ENCODE data around the gene AAMP. TPM values are rescaled to one million over a fixed set of nuclear protein-coding genes. Genes with fewer than 3 reads are reported as not detected.
"Not testable (repeated sequence)": the region's sequence is repeated elsewhere in the genome, so short reads cannot be mapped to it uniquely, and the experiment has no call there.

Gene AAMP
- 51.9 TPM for polyA plus RNA-seq (2013)

DNA sequence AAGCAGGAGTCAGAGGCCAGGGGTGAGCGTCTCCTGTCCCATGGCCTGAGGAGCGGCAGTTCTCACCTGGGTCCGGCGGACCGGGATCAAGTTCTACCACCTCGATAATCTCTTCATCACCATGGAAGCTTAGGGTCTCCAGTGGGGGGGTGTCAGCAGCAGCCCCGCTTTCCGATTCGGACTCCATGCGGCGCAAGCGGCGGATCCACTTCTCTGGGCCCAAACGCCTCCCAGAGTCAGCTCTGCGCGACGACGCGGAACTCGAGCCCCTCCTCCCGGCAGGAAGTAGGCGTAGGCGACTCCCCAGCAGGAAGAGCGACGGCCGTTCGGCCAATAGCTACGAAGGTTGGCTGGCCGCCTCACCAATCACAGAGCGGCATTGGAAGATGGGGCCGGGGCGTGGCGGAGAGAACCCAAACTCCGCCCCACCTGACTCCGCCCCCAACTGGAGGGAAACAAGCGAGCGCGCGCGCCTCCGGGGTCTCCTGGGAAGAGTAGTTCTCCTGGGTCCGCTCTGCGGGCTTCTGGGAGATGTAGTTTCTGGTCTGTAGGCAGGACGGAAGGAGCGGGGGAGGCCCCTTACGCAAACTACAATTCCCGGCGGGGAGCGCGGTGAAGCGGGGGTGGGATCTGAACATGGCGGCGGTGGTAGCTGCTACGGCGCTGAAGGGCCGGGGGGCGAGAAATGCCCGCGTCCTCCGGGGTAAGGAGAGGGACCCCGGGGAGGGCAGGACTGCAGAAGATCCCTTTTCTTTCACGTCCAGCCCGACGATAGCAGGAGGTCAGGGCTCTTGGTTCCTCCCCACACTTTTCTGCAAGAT, at the start of gene AAMP, which contains the start of gene PNKD:
Gene AAMP, minus strand, starts transcription at position 238 of the 821 bp plus-strand sequence. Its CDS starts 51 bp downstream, at position 187.
Gene PNKD, plus strand, starts transcription at position 620 of the 821 bp plus-strand sequence. Its CDS starts 17 bp downstream, at position 637.
- Histone ChIP-seq H3K36me3 (ENCODE audit: control insufficient read depth in 4 of 4, insufficient read depth in 4 of 4, low read length in 3 of 4) (peaks cover 9 to 46% (median 45%) of the 10 kb centered on the region in 4 experiments), H3K27ac (ENCODE audit: insufficient read depth in 1 of 2, low read depth in 1 of 2, low read length in 2 of 2, poor library complexity in 1 of 2, severe bottlenecking in 2 of 2) (peak within 1 kb of the TSS; percentile 83 to 88), H3K27me3 (replicated peaks in 2 of 5; ENCODE audit: control insufficient read depth in 4 of 5, insufficient read depth in 5 of 5, low read length in 4 of 5) (no peaks in the 10 kb centered on the region), H3K4me3 (ENCODE audit: control insufficient read depth in 1 of 7, extremely low read depth in 1 of 7, insufficient read depth in 4 of 7, low read depth in 2 of 7, low read length in 6 of 7) (peak within 1 kb of the TSS; percentile 71 to 98 (median 95)), H3K9me3 (ENCODE audit: control extremely low read depth in 1 of 5, control insufficient read depth in 4 of 5, insufficient read depth in 2 of 5, low read depth in 1 of 5, low read length in 4 of 5) (no peaks in the 10 kb centered on the region), H3K4me1 (ENCODE audit: control extremely low read depth in 1 of 4, control insufficient read depth in 4 of 4, insufficient read depth in 4 of 4, low read length in 3 of 4) (peaks cover 5 to 36% (median 26%) of the 10 kb centered on the region in 4 experiments)
- ChIA-PET CTCF (interaction anchor here (0.5 to 11.2 kb wide), 17 partner anchors 10 to 206 kb away, joined by 3 to 383 read pairs (median 5); partner anchors contain the start of genes ARPC2, CATIP and TMBIM1), POLR2A (interaction anchor here (0.9 to 4.7 kb wide), 4 partner anchors 14 to 126 kb away, joined by 3 to 20 read pairs (median 4); no protein-coding TSS in a partner anchor)
- peak; percentile 99 to 100 (median 99) for DNase-seq
- WGBS (ENCODE audit: insufficient coverage) = under 1% methylated on average over 49 of the region's 64 CpGs

DNA sequence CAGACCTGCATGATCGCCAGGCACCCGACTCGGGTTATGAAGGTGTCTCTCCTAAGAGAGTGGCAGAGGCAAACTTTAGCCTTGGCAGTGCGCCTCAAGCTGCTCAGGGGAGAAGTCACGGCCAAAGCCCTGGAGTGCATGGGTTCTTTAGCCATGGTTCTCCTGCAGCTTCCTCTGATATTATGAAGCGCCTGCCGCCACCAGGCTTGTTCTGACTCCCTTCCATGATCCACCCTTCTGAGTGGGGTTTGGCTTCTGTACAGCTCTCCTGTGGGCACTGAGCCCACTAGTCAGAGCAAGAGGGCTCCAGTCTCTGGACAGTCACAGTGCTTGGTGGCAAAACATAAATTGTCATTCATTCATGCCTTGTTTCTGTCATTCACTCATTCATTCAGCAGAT, 48.3 kb upstream of the AAMP start:
- Histone ChIP-seq H3K4me1 (ENCODE audit: control extremely low read depth in 1 of 4, control insufficient read depth in 4 of 4, insufficient read depth in 4 of 4, low read length in 3 of 4) (peaks cover 18 to 81% (median 62%) of the 10 kb centered on the region in 4 experiments), H3K4me3 (ENCODE audit: control insufficient read depth in 1 of 7, extremely low read depth in 1 of 7, insufficient read depth in 4 of 7, low read depth in 2 of 7, low read length in 6 of 7) (no peak overlapping the region), H3K27ac (ENCODE audit: insufficient read depth in 1 of 2, low read depth in 1 of 2, low read length in 2 of 2, poor library complexity in 1 of 2, severe bottlenecking in 2 of 2) (peak overlapping the region in 1 of 2 experiments; percentile 91), H3K36me3 (ENCODE audit: control insufficient read depth in 4 of 4, insufficient read depth in 4 of 4, low read length in 3 of 4) (peaks cover 0 to 11% (median 0%) of the 10 kb centered on the region in 4 experiments), H3K27me3 (replicated peaks in 2 of 5; ENCODE audit: control insufficient read depth in 4 of 5, insufficient read depth in 5 of 5, low read length in 4 of 5) (no peaks in the 10 kb centered on the region), H3K9me3 (ENCODE audit: control extremely low read depth in 1 of 5, control insufficient read depth in 4 of 5, insufficient read depth in 2 of 5, low read depth in 1 of 5, low read length in 4 of 5) (no peaks in the 10 kb centered on the region)
- POLR2A ChIA-PET = interaction anchor here (3.0 kb wide), 1 partner anchor 15 kb away, joined by 14 read pairs; no protein-coding TSS in a partner anchor
- 94% methylated on average over 7 of the region's 7 CpGs for WGBS (ENCODE audit: insufficient coverage)
- CTCF ChIA-PET = interaction anchor here (1.0 to 22.1 kb wide), 9 partner anchors 11 to 43 kb away, joined by 3 to 340 read pairs (median 6); partner anchors contain the start of gene CATIP
- peak in 1 of 3 donors; percentile 41 for DNase-seq

GRCh38 chr2:218317835-218318234, 47.9 kb upstream of the AAMP start:
- POLR2A ChIA-PET = interaction anchor here (1.4 to 3.0 kb wide), 2 partner anchors 9 to 16 kb away, joined by 3 to 14 read pairs; no protein-coding TSS in a partner anchor
- no peak for DNase-seq
- CTCF ChIA-PET = interaction anchor here (1.0 to 22.1 kb wide), 10 partner anchors 11 to 47 kb away, joined by 3 to 340 read pairs (median 5); partner anchors contain the start of genes CATIP and PNKD
- Histone ChIP-seq H3K4me3 (ENCODE audit: control insufficient read depth in 1 of 7, extremely low read depth in 1 of 7, insufficient read depth in 4 of 7, low read depth in 2 of 7, low read length in 6 of 7) (peak overlapping the region in 1 of 7 experiments; percentile 14), H3K4me1 (ENCODE audit: control extremely low read depth in 1 of 4, control insufficient read depth in 4 of 4, insufficient read depth in 4 of 4, low read length in 3 of 4) (peaks cover 18 to 77% (median 61%) of the 10 kb centered on the region in 4 experiments), H3K27ac (ENCODE audit: insufficient read depth in 1 of 2, low read depth in 1 of 2, low read length in 2 of 2, poor library complexity in 1 of 2, severe bottlenecking in 2 of 2) (peak overlapping the region in 1 of 2 experiments; percentile 91), H3K9me3 (ENCODE audit: control extremely low read depth in 1 of 5, control insufficient read depth in 4 of 5, insufficient read depth in 2 of 5, low read depth in 1 of 5, low read length in 4 of 5) (no peaks in the 10 kb centered on the region), H3K27me3 (replicated peaks in 2 of 5; ENCODE audit: control insufficient read depth in 4 of 5, insufficient read depth in 5 of 5, low read length in 4 of 5) (no peaks in the 10 kb centered on the region), H3K36me3 (ENCODE audit: control insufficient read depth in 4 of 4, insufficient read depth in 4 of 4, low read length in 3 of 4) (peaks cover 0 to 11% (median 0%) of the 10 kb centered on the region in 4 experiments)
- 83% methylated on average over 4 of the region's 4 CpGs for WGBS (ENCODE audit: insufficient coverage)

DNA sequence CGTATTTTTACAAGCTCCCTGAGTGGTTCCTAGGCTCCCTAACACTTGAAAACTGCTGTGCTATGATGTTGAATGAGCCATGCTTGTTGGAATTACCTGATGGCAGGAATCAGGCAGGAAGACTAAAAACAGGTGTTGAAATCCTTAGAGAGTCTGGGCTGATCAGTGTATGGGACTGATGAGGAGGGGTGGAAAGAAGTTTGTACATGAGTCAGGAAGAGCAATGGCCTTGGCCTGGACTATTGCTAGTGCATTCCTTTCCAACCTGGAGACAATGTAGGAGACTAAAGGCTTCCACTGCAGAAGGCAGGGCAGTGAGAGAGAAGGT, 47.3 kb upstream of the AAMP start:
- no peaks in the 10 kb centered on the region for H3K27me3 ChIP-seq (replicated peaks in 2 of 5; ENCODE audit: control insufficient read depth in 4 of 5, insufficient read depth in 5 of 5, low read length in 4 of 5)
- no peak for DNase-seq
- peaks cover 0 to 11% (median 0%) of the 10 kb centered on the region in 4 experiments for H3K36me3 ChIP-seq (ENCODE audit: control insufficient read depth in 4 of 4, insufficient read depth in 4 of 4, low read length in 3 of 4)
- H3K27ac ChIP-seq (ENCODE audit: insufficient read depth in 1 of 2, low read depth in 1 of 2, low read length in 2 of 2, poor library complexity in 1 of 2, severe bottlenecking in 2 of 2) = peak overlapping the region; percentile 81 to 91
- ChIA-PET POLR2A (interaction anchor here (1.4 to 3.0 kb wide), 3 partner anchors 9 to 16 kb away, joined by 3 to 14 read pairs (median 4); no protein-coding TSS in a partner anchor), CTCF (interaction anchor here (0.8 to 22.1 kb wide), 11 partner anchors 10 to 47 kb away, joined by 3 to 340 read pairs (median 5); partner anchors contain the start of genes CATIP and PNKD)
- peak overlapping the region in 3 of 7 experiments; percentile 14 to 54 (median 26) for H3K4me3 ChIP-seq (ENCODE audit: control insufficient read depth in 1 of 7, extremely low read depth in 1 of 7, insufficient read depth in 4 of 7, low read depth in 2 of 7, low read length in 6 of 7)
- WGBS (ENCODE audit: insufficient coverage) = 100% methylated on average over 1 of the region's 1 CpG
- no peaks in the 10 kb centered on the region for H3K9me3 ChIP-seq (ENCODE audit: control extremely low read depth in 1 of 5, control insufficient read depth in 4 of 5, insufficient read depth in 2 of 5, low read depth in 1 of 5, low read length in 4 of 5)
- H3K4me1 ChIP-seq (ENCODE audit: control extremely low read depth in 1 of 4, control insufficient read depth in 4 of 4, insufficient read depth in 4 of 4, low read length in 3 of 4) = peaks cover 18 to 71% (median 55%) of the 10 kb centered on the region in 4 experiments

DNA sequence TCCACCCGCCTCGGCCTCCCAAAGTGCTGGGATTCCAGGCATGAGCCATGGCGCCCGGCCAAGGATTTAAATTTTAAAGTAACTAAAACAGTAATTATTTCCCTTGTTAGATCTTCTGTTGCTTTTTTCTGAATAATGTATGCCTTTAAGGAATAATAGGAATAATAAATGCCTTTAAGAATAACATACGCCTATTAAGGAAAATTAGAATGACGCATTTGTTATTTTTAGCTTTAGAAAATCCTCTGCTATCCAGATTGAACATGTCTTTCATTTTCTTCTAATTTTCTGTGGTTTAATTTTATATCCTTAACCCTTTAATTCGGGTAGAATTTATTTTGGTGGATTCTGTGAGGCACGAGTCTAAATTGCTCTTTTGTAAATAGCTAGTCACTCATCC, 45.5 kb upstream of the AAMP start:
- ChIA-PET CTCF (interaction anchor here (1.4 to 22.1 kb wide), 4 partner anchors 11 to 41 kb away, joined by 5 to 340 read pairs (median 14); partner anchors contain the start of gene CATIP), POLR2A (interaction anchor here (0.8 to 3.0 kb wide), 2 partner anchors 14 to 18 kb away, joined by 4 to 14 read pairs; no protein-coding TSS in a partner anchor)
- H3K27ac ChIP-seq (ENCODE audit: insufficient read depth in 1 of 2, low read depth in 1 of 2, low read length in 2 of 2, poor library complexity in 1 of 2, severe bottlenecking in 2 of 2) = peak overlapping the region; percentile 81 to 91
- peaks cover 15 to 54% (median 42%) of the 10 kb centered on the region in 4 experiments for H3K4me1 ChIP-seq (ENCODE audit: control extremely low read depth in 1 of 4, control insufficient read depth in 4 of 4, insufficient read depth in 4 of 4, low read length in 3 of 4)
- H3K27me3 ChIP-seq (replicated peaks in 2 of 5; ENCODE audit: control insufficient read depth in 4 of 5, insufficient read depth in 5 of 5, low read length in 4 of 5) = no peaks in the 10 kb centered on the region
- H3K4me3 ChIP-seq (ENCODE audit: control insufficient read depth in 1 of 7, extremely low read depth in 1 of 7, insufficient read depth in 4 of 7, low read depth in 2 of 7, low read length in 6 of 7) = no peak overlapping the region
- DNase-seq = no peak
- no peaks in the 10 kb centered on the region for H3K9me3 ChIP-seq (ENCODE audit: control extremely low read depth in 1 of 5, control insufficient read depth in 4 of 5, insufficient read depth in 2 of 5, low read depth in 1 of 5, low read length in 4 of 5)
- H3K36me3 ChIP-seq (ENCODE audit: control insufficient read depth in 4 of 4, insufficient read depth in 4 of 4, low read length in 3 of 4) = peaks cover 0 to 11% (median 0%) of the 10 kb centered on the region in 4 experiments
- 80% methylated on average over 1 of the region's 8 CpGs for WGBS (ENCODE audit: insufficient coverage)

GRCh38 chr2:218314764-218315163, 44.8 kb upstream of the AAMP start:
- WGBS (ENCODE audit: insufficient coverage) = 100% methylated on average over 3 of the region's 4 CpGs
- Histone ChIP-seq H3K27ac (ENCODE audit: insufficient read depth in 1 of 2, low read depth in 1 of 2, low read length in 2 of 2, poor library complexity in 1 of 2, severe bottlenecking in 2 of 2) (peak overlapping the region in 1 of 2 experiments; percentile 91), H3K4me1 (ENCODE audit: control extremely low read depth in 1 of 4, control insufficient read depth in 4 of 4, insufficient read depth in 4 of 4, low read length in 3 of 4) (peaks cover 15 to 48% (median 38%) of the 10 kb centered on the region in 4 experiments), H3K36me3 (ENCODE audit: control insufficient read depth in 4 of 4, insufficient read depth in 4 of 4, low read length in 3 of 4) (peaks cover 0 to 10% (median 0%) of the 10 kb centered on the region in 4 experiments)
- H3K4me3 ChIP-seq (ENCODE audit: control insufficient read depth in 1 of 7, extremely low read depth in 1 of 7, insufficient read depth in 4 of 7, low read depth in 2 of 7, low read length in 6 of 7); H3K9me3 ChIP-seq (ENCODE audit: control extremely low read depth in 1 of 5, control insufficient read depth in 4 of 5, insufficient read depth in 2 of 5, low read depth in 1 of 5, low read length in 4 of 5); POLR2A ChIA-PET; H3K27me3 ChIP-seq (replicated peaks in 2 of 5; ENCODE audit: control insufficient read depth in 4 of 5, insufficient read depth in 5 of 5, low read length in 4 of 5); DNase-seq: not testable (repeated sequence)
- CTCF ChIA-PET = interaction anchor here (2.8 to 22.1 kb wide), 3 partner anchors 13 to 42 kb away, joined by 11 to 340 read pairs (median 16); partner anchors contain the start of gene CATIP
